GM12878 (cell line): ENCODE measurements around the gene ABCD3. TPM values are rescaled to one million over a fixed set of nuclear protein-coding genes. Genes with fewer than 3 reads are reported as not detected.

ENCODE experiments used
- BCLAF1 ChIP-seq: fragments of 450-650 bp; IDR thresholded peaks from 2 replicates; pipeline ENCODE4 v1.6.1; 2017; ENCODE audit warnings: antibody characterized with exemption, mild to moderate bottlenecking, moderate library complexity
- CEBPB ChIP-seq, 2 experiments: fragments of 150-350 bp in 1 of 2; IDR thresholded peaks; 2 replicates each; pipeline ENCODE4 v1.6.1; 2012 to 2014; ENCODE audit warnings: low read depth in 2 of 2, low read length in 2 of 2, borderline replicate concordance in 1 of 2, inconsistent platforms in 1 of 2
- CREB1 ChIP-seq: IDR thresholded peaks from 2 replicates; pipeline ENCODE4 v1.6.1; 2012; ENCODE audit warnings: low read depth, mild to moderate bottlenecking, inconsistent platforms
- FOXM1 ChIP-seq: IDR thresholded peaks from 2 replicates; pipeline ENCODE4 v1.6.1; 2012; ENCODE audit warnings: low read depth, mild to moderate bottlenecking, inconsistent platforms, low read length, moderate library complexity
- GABPA ChIP-seq: IDR thresholded peaks from 2 replicates; pipeline ENCODE4 v1.6.1; 2014; ENCODE audit warnings: antibody characterized with exemption, low read depth, mild to moderate bottlenecking, inconsistent platforms
- HDAC6 ChIP-seq: fragments of 200-600 bp; sonication (generic); IDR thresholded peaks from one replicate; pipeline ENCODE4 v1.8.0; 2017; ENCODE audit warnings: antibody characterized with exemption; ENCODE audit not compliant: unreplicated experiment
- HDGF ChIP-seq: fragments of 450-650 bp; IDR thresholded peaks from 2 replicates; pipeline ENCODE4 v1.6.1; 2016; ENCODE audit warnings: antibody characterized with exemption
- IRF3 ChIP-seq: fragments of 450-650 bp; IDR thresholded peaks from 2 replicates; pipeline ENCODE4 v1.6.1; 2014; ENCODE audit warnings: mild to moderate bottlenecking
- IRF5 ChIP-seq: fragments of 450-650 bp; IDR thresholded peaks from 2 replicates; pipeline ENCODE4 v1.6.1; 2017; ENCODE audit warnings: borderline replicate concordance
- MTA3 ChIP-seq: IDR thresholded peaks from 2 replicates; pipeline ENCODE4 v1.6.1; 2012; ENCODE audit warnings: low read length, inconsistent platforms, borderline replicate concordance
- MYB ChIP-seq: fragments of 150-350 bp; IDR thresholded peaks from 2 replicates; pipeline ENCODE4 v1.6.1; 2014; ENCODE audit warnings: mild to moderate bottlenecking, low read depth, low read length, borderline replicate concordance
- PAX8 ChIP-seq: fragments of 450-650 bp; IDR thresholded peaks from 2 replicates; pipeline ENCODE4 v1.6.1; 2017; ENCODE audit warnings: mild to moderate bottlenecking, moderate library complexity
- POLR2AphosphoS5 ChIP-seq: IDR thresholded peaks from 2 replicates; pipeline ENCODE4 v1.6.1; 2011; ENCODE audit warnings: mild to moderate bottlenecking, low read length, inconsistent platforms
- RB1 ChIP-seq: fragments of 450-650 bp; formaldehyde crosslinking; IDR thresholded peaks from 2 replicates; pipeline ENCODE4 v1.6.1; 2017; ENCODE audit warnings: mild to moderate bottlenecking, borderline replicate concordance
- ZBTB4 ChIP-seq: fragments of 450-650 bp; formaldehyde crosslinking; IDR thresholded peaks from 2 replicates; pipeline ENCODE4 v1.4.0; 2022; ENCODE audit warnings: mild to moderate bottlenecking, moderate library complexity
- polyA plus RNA-seq, 11 experiments: library from polyadenylated mRNA; depleted of rRNA in 4 of 11; unstranded in 6 of 11; stranded (reverse) in 5 of 11; fragments of >200 nt; fragmentation: Nextera tagmentation in 4 of 11; fragmentation: Illumina TruSeq in 1 of 11; extraction: Ambion mirVana in 4 of 11; extraction: Trizol in 1 of 11; gene quantifications; 1 replicate in 1 of 11; 2 replicates in 10 of 11; pipeline versions ENCODE4 v1.2.1 to v1.2.3, GENCODE V29; 2011 to 2016; ENCODE audit warnings: inconsistent platforms in 2 of 11, missing spikeins in 2 of 11, low read depth in 1 of 11
- total RNA-seq, 4 experiments: library from RNA; depleted of rRNA in 3 of 4; stranded (reverse); fragments of >200 nt in 3 of 4; fragmentation: Illumina TruSeq in 1 of 4; extraction: Trizol in 1 of 4; gene quantifications; 2 replicates each; pipeline versions ENCODE4 v1.2.1 to v1.2.3, GENCODE V29; 2013 to 2021
- TF ChIP-seq, protein P1 (sequence below): IDR thresholded peaks from 2 replicates; pipeline ENCODE4 v1.6.1; 2012; ENCODE audit warnings: low read depth, low read length, improper control_type of control experiment
- TF ChIP-seq, protein P2 (sequence below): fragments of 450-650 bp; IDR thresholded peaks from 2 replicates; pipeline ENCODE4 v1.6.1; 2017; ENCODE audit warnings: mild to moderate bottlenecking, moderate library complexity

The ABCD3 gene
- total and polyA plus RNA-seq, 10 of the 15 experiments (the other 5 are each of a cell fraction or from before 2014, with no cell fraction given), result 15.1 to 40.2 (median 24.1) TPM

DNA sequence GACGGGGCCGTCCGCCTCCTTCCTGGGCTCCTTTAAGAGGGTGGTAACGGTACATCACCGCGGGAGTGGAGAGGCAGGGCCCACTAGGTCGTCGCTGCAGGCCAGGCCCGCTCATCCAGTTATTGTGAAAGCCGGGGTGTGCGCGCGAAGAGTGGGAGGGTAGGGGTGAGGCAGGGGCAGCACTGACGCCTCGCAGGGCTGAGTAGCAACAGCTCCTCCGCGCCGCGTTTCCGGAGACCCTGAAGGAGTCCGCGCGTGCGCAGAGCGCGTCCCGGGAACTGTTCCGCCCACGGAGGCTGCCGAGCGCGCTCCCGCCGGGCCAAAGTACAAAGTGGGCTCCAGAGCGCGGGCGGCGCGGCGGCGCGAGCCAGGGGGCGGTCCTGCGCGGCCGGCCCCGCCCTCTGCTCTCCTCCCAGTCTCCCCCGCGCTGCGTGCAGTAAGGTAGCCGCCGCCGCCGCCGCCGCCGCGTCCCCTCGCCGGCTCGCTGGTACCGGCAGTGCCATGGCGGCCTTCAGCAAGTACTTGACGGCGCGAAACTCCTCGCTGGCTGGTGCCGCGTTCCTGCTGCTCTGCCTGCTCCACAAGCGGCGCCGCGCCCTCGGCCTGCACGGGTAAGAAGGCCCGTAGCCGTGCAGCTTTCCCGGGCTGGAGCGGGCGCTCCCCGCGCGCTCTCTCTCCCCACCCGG, at the start of gene ABCD3 (continued):
- TF ChIP-seq, protein P1, sequence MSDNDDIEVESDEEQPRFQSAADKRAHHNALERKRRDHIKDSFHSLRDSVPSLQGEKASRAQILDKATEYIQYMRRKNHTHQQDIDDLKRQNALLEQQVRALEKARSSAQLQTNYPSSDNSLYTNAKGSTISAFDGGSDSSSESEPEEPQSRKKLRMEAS, result peak; percentile 6; the same call in 1 of the 2 replicates
- TF ChIP-seq IRF5, result no peak
- no peak for TF ChIP-seq CEBPB (IDR thresholded peaks at IDR 0.05; ENCODE audit: borderline replicate concordance in 1 of 2, low read depth in 2 of 2, low read length in 2 of 2)
- TF ChIP-seq ZBTB4, result no peak
- TF ChIP-seq POLR2AphosphoS5, result peak; percentile 83
- peak; percentile 88 for TF ChIP-seq HDGF
- TF ChIP-seq CREB1, result peak; percentile 8; the same call in 1 of the 2 replicates
- TF ChIP-seq FOXM1, result no peak
- no peak for TF ChIP-seq MYB
- TF ChIP-seq BCLAF1, result no peak
- TF ChIP-seq GABPA, result no peak
- no peak for TF ChIP-seq IRF3
- TF ChIP-seq MTA3, result no peak
- TF ChIP-seq RB1, result peak; percentile 88
- no peak for TF ChIP-seq HDAC6
- no peak for TF ChIP-seq PAX8
- TF ChIP-seq, protein P2, sequence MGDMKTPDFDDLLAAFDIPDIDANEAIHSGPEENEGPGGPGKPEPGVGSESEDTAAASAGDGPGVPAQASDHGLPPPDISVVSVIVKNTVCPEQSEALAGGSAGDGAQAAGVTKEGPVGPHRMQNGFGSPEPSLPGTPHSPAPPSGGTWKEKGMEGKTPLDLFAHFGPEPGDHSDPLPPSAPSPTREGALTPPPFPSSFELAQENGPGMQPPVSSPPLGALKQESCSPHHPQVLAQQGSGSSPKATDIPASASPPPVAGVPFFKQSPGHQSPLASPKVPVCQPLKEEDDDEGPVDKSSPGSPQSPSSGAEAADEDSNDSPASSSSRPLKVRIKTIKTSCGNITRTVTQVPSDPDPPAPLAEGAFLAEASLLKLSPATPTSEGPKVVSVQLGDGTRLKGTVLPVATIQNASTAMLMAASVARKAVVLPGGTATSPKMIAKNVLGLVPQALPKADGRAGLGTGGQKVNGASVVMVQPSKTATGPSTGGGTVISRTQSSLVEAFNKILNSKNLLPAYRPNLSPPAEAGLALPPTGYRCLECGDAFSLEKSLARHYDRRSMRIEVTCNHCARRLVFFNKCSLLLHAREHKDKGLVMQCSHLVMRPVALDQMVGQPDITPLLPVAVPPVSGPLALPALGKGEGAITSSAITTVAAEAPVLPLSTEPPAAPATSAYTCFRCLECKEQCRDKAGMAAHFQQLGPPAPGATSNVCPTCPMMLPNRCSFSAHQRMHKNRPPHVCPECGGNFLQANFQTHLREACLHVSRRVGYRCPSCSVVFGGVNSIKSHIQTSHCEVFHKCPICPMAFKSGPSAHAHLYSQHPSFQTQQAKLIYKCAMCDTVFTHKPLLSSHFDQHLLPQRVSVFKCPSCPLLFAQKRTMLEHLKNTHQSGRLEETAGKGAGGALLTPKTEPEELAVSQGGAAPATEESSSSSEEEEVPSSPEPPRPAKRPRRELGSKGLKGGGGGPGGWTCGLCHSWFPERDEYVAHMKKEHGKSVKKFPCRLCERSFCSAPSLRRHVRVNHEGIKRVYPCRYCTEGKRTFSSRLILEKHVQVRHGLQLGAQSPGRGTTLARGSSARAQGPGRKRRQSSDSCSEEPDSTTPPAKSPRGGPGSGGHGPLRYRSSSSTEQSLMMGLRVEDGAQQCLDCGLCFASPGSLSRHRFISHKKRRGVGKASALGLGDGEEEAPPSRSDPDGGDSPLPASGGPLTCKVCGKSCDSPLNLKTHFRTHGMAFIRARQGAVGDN, result peak; percentile 68
